Measurements from ENCODE around the gene SMAD3. TPM values are rescaled to one million over a fixed set of nuclear protein-coding genes. Genes with fewer than 3 reads are reported as not detected.

Gene SMAD3
- total RNA-seq, 4 donors from 2014 or later: 41.9 to 94.9 (median 56.1) TPM

- Histone ChIP-seq H3K4me1 (peaks cover 10% of the 10 kb centered on the region), H3K27ac (no peak overlapping the region)
- no peak for DNase-seq (ENCODE audit: low spot score in 2 of 2)
These were observed 3.5 kb upstream of the SMAD3 start for GRCh38 chr15:67061811-67062368.

GRCh38 chr15:67062369-67062985 lies 2.9 kb upstream of the SMAD3 start:
- DNase-seq (ENCODE audit: low spot score in 2 of 2): no peak
- H3K4me1 ChIP-seq: peaks cover 16% of the 10 kb centered on the region
- no peak overlapping the region for H3K27ac ChIP-seq
- 64% methylated on average over 3 of the region's 3 CpGs for WGBS
- no peak overlapping the region for H3K4me3 ChIP-seq
- no peaks in the 10 kb centered on the region for H3K9me3 ChIP-seq
- no peaks in the 10 kb centered on the region for H3K27me3 ChIP-seq
- TF ChIP-seq EP300 (IDR thresholded peaks at IDR 0.05) (no peak), CTCF (IDR thresholded peaks at IDR 0.05) (no peak), POLR2AphosphoS5 (IDR thresholded peaks at IDR 0.05) (no peak), POLR2A (IDR thresholded peaks at IDR 0.05) (no peak)
- H3K36me3 ChIP-seq: no peaks in the 10 kb centered on the region

More at GRCh38 chr15:67061811-67062368, 3.5 kb upstream of the SMAD3 start:
- 36% methylated on average over 3 of the region's 3 CpGs for WGBS
- Histone ChIP-seq H3K9me3 (no peaks in the 10 kb centered on the region), H3K27me3 (no peaks in the 10 kb centered on the region), H3K36me3 (no peaks in the 10 kb centered on the region), H3K4me3 (no peak overlapping the region)
- TF ChIP-seq CTCF (IDR thresholded peaks at IDR 0.05) (no peak), EP300 (IDR thresholded peaks at IDR 0.05) (no peak), POLR2AphosphoS5 (IDR thresholded peaks at IDR 0.05) (no peak), POLR2A (IDR thresholded peaks at IDR 0.05) (no peak)

- no peak overlapping the region for H3K27ac ChIP-seq
- no peaks in the 10 kb centered on the region for H3K36me3 ChIP-seq
- H3K4me3 ChIP-seq: peak overlapping the region; percentile 88
- no peaks in the 10 kb centered on the region for H3K27me3 ChIP-seq
- WGBS: 61% methylated on average over 33 of the region's 33 CpGs
- TF ChIP-seq CTCF (IDR thresholded peaks at IDR 0.05): no peak
- TF ChIP-seq POLR2AphosphoS5 (IDR thresholded peaks at IDR 0.05): no peak
- no peak for TF ChIP-seq POLR2A (IDR thresholded peaks at IDR 0.05)
- no peak for TF ChIP-seq EP300 (IDR thresholded peaks at IDR 0.05)
- no peak for DNase-seq (ENCODE audit: low spot score in 2 of 2)
- H3K4me1 ChIP-seq: peaks cover 31% of the 10 kb centered on the region
- no peaks in the 10 kb centered on the region for H3K9me3 ChIP-seq
These were observed 1.5 kb upstream of the SMAD3 start for GRCh38 chr15:67063689-67064606.

- peak; percentile 83 to 89 for DNase-seq (ENCODE audit: low spot score in 2 of 2)
- TF ChIP-seq CTCF (IDR thresholded peaks at IDR 0.05) (no peak), POLR2AphosphoS5 (IDR thresholded peaks at IDR 0.05) (peak in 1 of 3 donors; percentile 8)
- Histone ChIP-seq H3K27ac (peak overlapping the region; percentile 75), H3K9me3 (no peaks in the 10 kb centered on the region), H3K4me3 (peak overlapping the region; percentile 88), H3K4me1 (peaks cover 40% of the 10 kb centered on the region), H3K36me3 (no peaks in the 10 kb centered on the region), H3K27me3 (no peaks in the 10 kb centered on the region)
- 29% methylated on average over 9 of the region's 75 CpGs for WGBS
These were observed 533 bp upstream of the SMAD3 start for GRCh38 chr15:67064607-67065530.

Measured in suprapubic skin (tissue), 4 donors.